ENCODE data around the gene IQSEC1.

Gene IQSEC1

DNA sequence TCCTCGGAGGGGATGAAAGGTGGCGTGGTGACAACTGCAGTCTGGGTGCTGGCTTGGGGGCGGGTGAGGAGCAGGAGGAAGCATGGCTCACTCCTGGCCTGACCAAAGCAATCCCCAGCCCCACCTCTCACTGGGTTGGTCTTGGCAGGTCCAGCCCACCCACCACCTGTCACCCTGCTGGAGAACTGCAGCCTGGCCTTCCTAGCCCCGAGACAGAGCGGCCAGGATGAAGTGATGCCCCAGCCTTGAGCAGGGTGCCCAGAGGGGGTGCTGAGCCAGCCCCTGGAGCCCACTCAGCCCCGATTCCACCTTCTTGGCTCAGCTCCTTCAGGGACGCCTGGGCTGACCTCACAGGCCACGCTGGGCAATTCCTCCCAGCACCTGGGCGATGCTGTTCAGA lies 89.9 kb downstream of the IQSEC1 start:
- no peak for TF ChIP-seq CREB1 (IDR thresholded peaks at IDR 0.05; ENCODE audit: low read depth)

DNA sequence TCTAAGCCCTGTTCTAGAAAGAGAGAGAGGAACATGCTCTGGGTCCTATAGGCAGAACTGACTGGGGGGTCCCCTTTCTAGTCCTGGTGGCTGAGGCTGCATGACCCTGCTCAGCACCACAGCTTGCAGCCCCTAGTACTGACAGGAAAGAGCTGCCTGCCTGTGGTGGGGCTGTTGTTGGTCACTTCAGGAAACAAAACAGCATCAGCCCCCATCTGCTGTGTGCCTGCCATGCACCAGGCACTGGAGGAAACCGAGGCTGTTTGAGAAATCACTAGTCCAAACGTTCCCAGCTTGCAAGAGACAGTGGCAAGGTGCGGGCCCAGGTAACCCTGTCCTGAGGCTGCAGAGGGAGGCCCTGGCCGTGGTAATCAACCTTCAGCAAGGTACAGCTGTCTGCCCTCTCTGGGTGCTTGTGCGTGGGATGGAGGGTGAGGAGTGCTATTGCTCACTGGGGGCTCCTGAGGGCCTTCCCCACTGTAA lies 90.6 kb downstream of the IQSEC1 start:
- TF ChIP-seq, protein P1, sequence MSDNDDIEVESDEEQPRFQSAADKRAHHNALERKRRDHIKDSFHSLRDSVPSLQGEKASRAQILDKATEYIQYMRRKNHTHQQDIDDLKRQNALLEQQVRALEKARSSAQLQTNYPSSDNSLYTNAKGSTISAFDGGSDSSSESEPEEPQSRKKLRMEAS (IDR thresholded peaks at IDR 0.05) = no peak
- TF ChIP-seq EP300 (IDR thresholded peaks at IDR 0.05; ENCODE audit: borderline replicate concordance) = no peak
- no peak for TF ChIP-seq ZBTB7A (IDR thresholded peaks at IDR 0.05; ENCODE audit: low read depth)
- no peak for TF ChIP-seq CREB1 (IDR thresholded peaks at IDR 0.05; ENCODE audit: low read depth)
- no peak for TF ChIP-seq NFIC (IDR thresholded peaks at IDR 0.05)
- TF ChIP-seq, protein P2, sequence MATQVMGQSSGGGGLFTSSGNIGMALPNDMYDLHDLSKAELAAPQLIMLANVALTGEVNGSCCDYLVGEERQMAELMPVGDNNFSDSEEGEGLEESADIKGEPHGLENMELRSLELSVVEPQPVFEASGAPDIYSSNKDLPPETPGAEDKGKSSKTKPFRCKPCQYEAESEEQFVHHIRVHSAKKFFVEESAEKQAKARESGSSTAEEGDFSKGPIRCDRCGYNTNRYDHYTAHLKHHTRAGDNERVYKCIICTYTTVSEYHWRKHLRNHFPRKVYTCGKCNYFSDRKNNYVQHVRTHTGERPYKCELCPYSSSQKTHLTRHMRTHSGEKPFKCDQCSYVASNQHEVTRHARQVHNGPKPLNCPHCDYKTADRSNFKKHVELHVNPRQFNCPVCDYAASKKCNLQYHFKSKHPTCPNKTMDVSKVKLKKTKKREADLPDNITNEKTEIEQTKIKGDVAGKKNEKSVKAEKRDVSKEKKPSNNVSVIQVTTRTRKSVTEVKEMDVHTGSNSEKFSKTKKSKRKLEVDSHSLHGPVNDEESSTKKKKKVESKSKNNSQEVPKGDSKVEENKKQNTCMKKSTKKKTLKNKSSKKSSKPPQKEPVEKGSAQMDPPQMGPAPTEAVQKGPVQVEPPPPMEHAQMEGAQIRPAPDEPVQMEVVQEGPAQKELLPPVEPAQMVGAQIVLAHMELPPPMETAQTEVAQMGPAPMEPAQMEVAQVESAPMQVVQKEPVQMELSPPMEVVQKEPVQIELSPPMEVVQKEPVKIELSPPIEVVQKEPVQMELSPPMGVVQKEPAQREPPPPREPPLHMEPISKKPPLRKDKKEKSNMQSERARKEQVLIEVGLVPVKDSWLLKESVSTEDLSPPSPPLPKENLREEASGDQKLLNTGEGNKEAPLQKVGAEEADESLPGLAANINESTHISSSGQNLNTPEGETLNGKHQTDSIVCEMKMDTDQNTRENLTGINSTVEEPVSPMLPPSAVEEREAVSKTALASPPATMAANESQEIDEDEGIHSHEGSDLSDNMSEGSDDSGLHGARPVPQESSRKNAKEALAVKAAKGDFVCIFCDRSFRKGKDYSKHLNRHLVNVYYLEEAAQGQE (IDR thresholded peaks at IDR 0.05; ENCODE audit: low read depth) = no peak
- no peak for TF ChIP-seq RAD21 (IDR thresholded peaks at IDR 0.05; ENCODE audit: low read depth)
- no peak for TF ChIP-seq FOXM1 (IDR thresholded peaks at IDR 0.05; ENCODE audit: borderline replicate concordance, low read depth)
- no peak for TF ChIP-seq YY1 (IDR thresholded peaks at IDR 0.05; ENCODE audit: low read depth)
- TF ChIP-seq EGR1 (IDR thresholded peaks at IDR 0.05) = no peak
- no peak for TF ChIP-seq CEBPB (IDR thresholded peaks at IDR 0.05)
- no peak for TF ChIP-seq TAF1 (IDR thresholded peaks at IDR 0.05; ENCODE audit: low read depth)
- no peak for TF ChIP-seq TEAD4 (IDR thresholded peaks at IDR 0.05)
- TF ChIP-seq TCF12 (IDR thresholded peaks at IDR 0.05; ENCODE audit: low read depth) = no peak
- TF ChIP-seq, protein P3, sequence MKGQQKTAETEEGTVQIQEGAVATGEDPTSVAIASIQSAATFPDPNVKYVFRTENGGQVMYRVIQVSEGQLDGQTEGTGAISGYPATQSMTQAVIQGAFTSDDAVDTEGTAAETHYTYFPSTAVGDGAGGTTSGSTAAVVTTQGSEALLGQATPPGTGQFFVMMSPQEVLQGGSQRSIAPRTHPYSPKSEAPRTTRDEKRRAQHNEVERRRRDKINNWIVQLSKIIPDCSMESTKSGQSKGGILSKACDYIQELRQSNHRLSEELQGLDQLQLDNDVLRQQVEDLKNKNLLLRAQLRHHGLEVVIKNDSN (IDR thresholded peaks at IDR 0.05) = no peak

DNA sequence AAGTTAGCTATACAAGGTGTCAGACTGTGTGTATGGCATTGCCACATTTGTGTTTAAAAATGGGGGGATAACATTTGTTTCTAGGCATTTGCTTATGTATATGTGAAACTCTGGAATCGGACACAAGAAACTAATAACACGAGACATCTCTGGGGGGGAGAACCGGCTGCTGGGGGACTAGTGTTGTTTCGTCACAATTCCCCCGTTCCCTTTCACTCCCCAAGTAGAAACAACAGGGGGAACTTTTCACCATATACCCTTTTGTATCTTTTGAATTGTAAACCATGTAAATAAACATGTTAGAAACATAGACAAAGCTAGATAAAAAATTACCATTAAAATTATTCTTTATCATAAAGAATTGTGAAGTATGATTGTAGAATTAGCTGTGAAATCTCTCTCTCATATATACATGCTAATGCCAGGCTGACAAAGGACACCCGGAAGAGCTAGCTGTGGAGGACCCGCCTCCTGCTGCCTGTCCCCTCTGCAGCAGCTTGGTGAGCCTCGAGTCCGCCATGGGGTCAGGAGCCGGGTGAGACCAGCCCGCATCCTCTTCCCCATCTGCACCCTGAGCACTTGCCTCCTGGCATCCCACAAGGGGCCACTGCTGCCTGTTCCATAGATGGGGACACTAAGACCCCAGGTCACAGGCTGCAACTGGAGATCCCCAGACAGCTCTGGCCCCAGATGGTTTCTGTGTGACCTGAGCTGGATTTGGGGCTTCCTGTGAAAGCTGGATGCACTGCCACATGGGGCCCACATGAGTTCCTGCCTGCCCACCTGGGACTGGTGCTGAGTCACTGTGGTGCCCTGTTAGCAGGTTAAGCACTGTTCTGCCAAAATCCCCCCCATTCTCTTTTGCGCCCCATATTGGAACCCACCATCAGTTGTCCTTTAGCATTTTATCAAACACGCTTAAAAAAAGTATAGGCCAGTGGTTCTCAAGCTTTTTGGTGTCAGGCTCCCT lies 91.6 kb downstream of the IQSEC1 start:
- TF ChIP-seq CEBPB (IDR thresholded peaks at IDR 0.05) (no peak), CREB1 (IDR thresholded peaks at IDR 0.05; ENCODE audit: low read depth) (no peak), TEAD4 (IDR thresholded peaks at IDR 0.05) (no peak), YY1 (IDR thresholded peaks at IDR 0.05; ENCODE audit: low read depth) (no peak), EP300 (IDR thresholded peaks at IDR 0.05; ENCODE audit: borderline replicate concordance) (no peak), FOXM1 (IDR thresholded peaks at IDR 0.05; ENCODE audit: borderline replicate concordance, low read depth) (no peak), RAD21 (IDR thresholded peaks at IDR 0.05; ENCODE audit: low read depth) (no peak)
- TF ChIP-seq, protein P2 (IDR thresholded peaks at IDR 0.05; ENCODE audit: low read depth) = no peak
- TF ChIP-seq, protein P3 (IDR thresholded peaks at IDR 0.05) = no peak

DNA sequence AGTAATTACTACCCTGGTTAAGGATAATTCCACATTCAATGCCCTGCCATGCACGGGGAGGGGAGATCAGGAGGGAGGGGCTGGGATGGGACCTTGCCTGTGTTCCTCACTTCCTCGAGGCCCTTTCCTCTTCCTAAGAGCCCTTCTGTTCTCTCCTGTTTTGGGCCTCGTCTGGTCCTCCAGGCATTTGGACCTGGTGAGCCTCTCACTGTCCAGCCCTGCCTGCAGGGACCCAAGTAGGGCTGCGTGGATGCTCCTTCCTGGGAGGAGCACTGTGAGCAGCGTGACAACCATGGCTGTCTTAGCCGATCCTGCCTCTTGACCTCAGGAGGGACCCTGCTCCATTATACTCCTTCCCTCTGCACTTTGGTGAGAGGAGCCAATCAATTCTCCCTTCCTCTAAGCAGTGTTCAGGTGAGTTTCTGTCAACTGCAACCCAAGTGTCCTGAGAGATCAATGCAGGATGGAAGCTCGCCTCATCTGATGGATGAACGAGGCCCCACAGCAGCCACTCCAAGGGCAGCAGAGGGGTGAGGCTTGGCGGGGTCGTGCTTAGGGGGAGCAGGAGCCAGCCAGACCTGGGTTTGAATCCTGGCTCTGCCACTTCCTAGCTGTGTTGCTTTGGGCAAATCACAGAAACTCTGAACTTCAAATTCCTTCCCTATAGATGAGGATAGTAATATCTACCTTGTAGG lies 92.5 kb downstream of the IQSEC1 start:
- TF ChIP-seq CEBPB (IDR thresholded peaks at IDR 0.05) = no peak
- no peak for TF ChIP-seq NFIC (IDR thresholded peaks at IDR 0.05)
- no peak for TF ChIP-seq FOXM1 (IDR thresholded peaks at IDR 0.05; ENCODE audit: borderline replicate concordance, low read depth)
- TF ChIP-seq RAD21 (IDR thresholded peaks at IDR 0.05; ENCODE audit: low read depth) = no peak
- TF ChIP-seq, protein P1 (IDR thresholded peaks at IDR 0.05) = no peak
- TF ChIP-seq CREB1 (IDR thresholded peaks at IDR 0.05; ENCODE audit: low read depth) = no peak
- no peak for TF ChIP-seq YY1 (IDR thresholded peaks at IDR 0.05; ENCODE audit: low read depth)

DNA sequence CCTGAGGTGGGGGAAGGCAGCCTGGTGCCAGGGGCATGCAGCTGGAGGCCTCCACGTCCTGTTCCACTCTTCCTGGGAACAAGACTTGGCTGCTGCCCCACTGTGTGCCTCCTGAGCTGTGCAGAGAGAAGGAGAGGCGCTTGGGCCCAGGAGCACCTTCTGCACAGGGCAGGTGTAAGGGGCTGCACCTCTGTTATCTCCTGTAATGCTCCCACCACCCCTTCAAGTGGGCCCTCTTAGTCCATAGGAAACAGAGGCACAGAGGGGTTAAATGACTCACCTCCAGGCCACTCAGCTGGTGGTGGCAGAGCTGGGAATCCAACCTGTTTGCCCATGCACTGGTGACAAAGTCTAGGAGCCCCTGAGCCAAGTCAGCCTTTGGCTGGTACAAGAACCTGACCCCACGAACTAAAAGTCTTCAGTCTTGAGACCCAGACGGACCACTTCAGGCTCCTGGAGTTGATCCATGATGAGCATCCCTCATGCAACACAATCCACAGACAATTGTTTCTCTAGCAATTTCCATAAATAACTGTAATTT lies 93.2 kb downstream of the IQSEC1 start:
- TF ChIP-seq, protein P3 (IDR thresholded peaks at IDR 0.05) = no peak
- no peak for TF ChIP-seq EGR1 (IDR thresholded peaks at IDR 0.05)
- TF ChIP-seq EP300 (IDR thresholded peaks at IDR 0.05; ENCODE audit: borderline replicate concordance) = no peak
- TF ChIP-seq NFIC (IDR thresholded peaks at IDR 0.05) = no peak
- TF ChIP-seq TAF1 (IDR thresholded peaks at IDR 0.05; ENCODE audit: low read depth) = no peak
- no peak for TF ChIP-seq FOXM1 (IDR thresholded peaks at IDR 0.05; ENCODE audit: borderline replicate concordance, low read depth)
- TF ChIP-seq CREB1 (IDR thresholded peaks at IDR 0.05; ENCODE audit: low read depth) = no peak
- TF ChIP-seq RAD21 (IDR thresholded peaks at IDR 0.05; ENCODE audit: low read depth) = no peak
- TF ChIP-seq, protein P1 (IDR thresholded peaks at IDR 0.05) = no peak
- TF ChIP-seq YY1 (IDR thresholded peaks at IDR 0.05; ENCODE audit: low read depth) = no peak
- TF ChIP-seq CEBPB (IDR thresholded peaks at IDR 0.05) = no peak
- TF ChIP-seq, protein P2 (IDR thresholded peaks at IDR 0.05; ENCODE audit: low read depth) = no peak
- no peak for TF ChIP-seq TCF12 (IDR thresholded peaks at IDR 0.05; ENCODE audit: low read depth)
- no peak for TF ChIP-seq ZBTB7A (IDR thresholded peaks at IDR 0.05; ENCODE audit: low read depth)
- TF ChIP-seq TEAD4 (IDR thresholded peaks at IDR 0.05) = no peak

All from Ishikawa (cell line).